ENCODE results near the gene SPRED2.

The SPRED2 gene

DNA sequence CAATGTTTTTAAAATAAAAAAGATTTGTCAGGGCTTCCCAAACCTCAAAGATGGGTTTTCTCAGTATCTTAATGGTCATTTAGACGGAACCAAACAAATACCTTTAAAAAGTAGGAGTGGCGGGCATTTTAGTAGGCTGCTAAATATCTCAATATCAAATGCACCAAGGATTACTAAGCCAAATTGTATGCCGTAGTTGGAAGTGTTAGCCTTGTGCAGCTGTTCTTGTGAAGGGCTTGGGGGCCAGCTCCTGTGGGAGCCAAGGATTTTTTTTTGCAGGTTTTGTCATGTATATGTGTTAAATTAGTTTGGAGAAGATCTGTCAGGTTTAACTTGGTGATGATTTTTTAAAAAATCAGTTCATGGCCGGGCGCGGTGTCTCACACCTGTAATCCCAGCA is 152.6 kb downstream of the SPRED2 start:
- 93% methylated on average over 3 of the region's 6 CpGs for WGBS (ENCODE audit: insufficient coverage)
- no peaks in the 10 kb centered on the region for H3K9me3 ChIP-seq (ENCODE audit: control extremely low read depth in 1 of 5, control insufficient read depth in 4 of 5, insufficient read depth in 2 of 5, low read depth in 1 of 5, low read length in 4 of 5)
- ChIA-PET CTCF (no interaction called here), POLR2A (no interaction called here)
- no peaks in the 10 kb centered on the region for H3K27me3 ChIP-seq (replicated peaks in 2 of 5; ENCODE audit: control insufficient read depth in 4 of 5, insufficient read depth in 5 of 5, low read length in 4 of 5)
- no peak for DNase-seq
- peaks cover 5 to 9% (median 8%) of the 10 kb centered on the region in 4 experiments for H3K4me1 ChIP-seq (ENCODE audit: control extremely low read depth in 1 of 4, control insufficient read depth in 4 of 4, insufficient read depth in 4 of 4, low read length in 3 of 4)
- no peak overlapping the region for H3K27ac ChIP-seq (ENCODE audit: insufficient read depth in 1 of 2, low read depth in 1 of 2, low read length in 2 of 2, poor library complexity in 1 of 2, severe bottlenecking in 2 of 2)
- H3K4me3 ChIP-seq (ENCODE audit: control insufficient read depth in 1 of 7, extremely low read depth in 1 of 7, insufficient read depth in 4 of 7, low read depth in 2 of 7, low read length in 6 of 7): no peak overlapping the region
- no peaks in the 10 kb centered on the region for H3K36me3 ChIP-seq (ENCODE audit: control insufficient read depth in 4 of 4, insufficient read depth in 4 of 4, low read length in 3 of 4)

DNA sequence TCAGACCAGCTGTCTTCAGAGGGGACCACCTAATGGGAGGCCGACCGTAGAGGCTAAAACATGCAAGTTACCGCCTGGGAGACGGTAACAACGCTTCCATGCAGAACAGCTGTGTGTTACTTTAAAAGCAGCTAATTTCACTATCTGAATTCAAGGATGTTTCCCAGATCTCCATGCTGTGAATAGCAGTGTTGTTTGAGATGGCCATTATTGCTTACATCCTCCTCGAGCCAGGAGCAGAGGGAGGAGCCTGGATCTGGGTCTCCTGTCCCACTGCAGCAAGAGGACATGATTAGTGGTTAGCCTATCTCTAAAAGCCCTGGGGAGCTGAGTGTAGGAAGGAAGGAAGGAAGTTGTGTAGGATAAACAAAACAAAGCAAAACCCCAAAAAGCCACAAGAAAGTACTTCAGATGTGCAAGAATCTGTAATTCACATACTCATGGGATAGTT is 153.8 kb downstream of the SPRED2 start:
- POLR2A ChIA-PET: no interaction called here
- CTCF ChIA-PET: interaction anchor here (0.9 to 1.3 kb wide), 4 partner anchors 15 to 283 kb away, joined by 3 read pairs; no protein-coding TSS in a partner anchor
- H3K36me3 ChIP-seq (ENCODE audit: control insufficient read depth in 4 of 4, insufficient read depth in 4 of 4, low read length in 3 of 4): no peaks in the 10 kb centered on the region
- DNase-seq: peak in 2 of 3 donors; percentile 19
- no peak overlapping the region for H3K4me3 ChIP-seq (ENCODE audit: control insufficient read depth in 1 of 7, extremely low read depth in 1 of 7, insufficient read depth in 4 of 7, low read depth in 2 of 7, low read length in 6 of 7)
- H3K4me1 ChIP-seq (ENCODE audit: control extremely low read depth in 1 of 4, control insufficient read depth in 4 of 4, insufficient read depth in 4 of 4, low read length in 3 of 4): peaks cover 5 to 9% (median 8%) of the 10 kb centered on the region in 4 experiments
- no peak overlapping the region for H3K27ac ChIP-seq (ENCODE audit: insufficient read depth in 1 of 2, low read depth in 1 of 2, low read length in 2 of 2, poor library complexity in 1 of 2, severe bottlenecking in 2 of 2)
- H3K9me3 ChIP-seq (ENCODE audit: control extremely low read depth in 1 of 5, control insufficient read depth in 4 of 5, insufficient read depth in 2 of 5, low read depth in 1 of 5, low read length in 4 of 5): no peaks in the 10 kb centered on the region
- WGBS (ENCODE audit: insufficient coverage): 81% methylated on average over 5 of the region's 6 CpGs
- H3K27me3 ChIP-seq (replicated peaks in 2 of 5; ENCODE audit: control insufficient read depth in 4 of 5, insufficient read depth in 5 of 5, low read length in 4 of 5): no peaks in the 10 kb centered on the region

DNA sequence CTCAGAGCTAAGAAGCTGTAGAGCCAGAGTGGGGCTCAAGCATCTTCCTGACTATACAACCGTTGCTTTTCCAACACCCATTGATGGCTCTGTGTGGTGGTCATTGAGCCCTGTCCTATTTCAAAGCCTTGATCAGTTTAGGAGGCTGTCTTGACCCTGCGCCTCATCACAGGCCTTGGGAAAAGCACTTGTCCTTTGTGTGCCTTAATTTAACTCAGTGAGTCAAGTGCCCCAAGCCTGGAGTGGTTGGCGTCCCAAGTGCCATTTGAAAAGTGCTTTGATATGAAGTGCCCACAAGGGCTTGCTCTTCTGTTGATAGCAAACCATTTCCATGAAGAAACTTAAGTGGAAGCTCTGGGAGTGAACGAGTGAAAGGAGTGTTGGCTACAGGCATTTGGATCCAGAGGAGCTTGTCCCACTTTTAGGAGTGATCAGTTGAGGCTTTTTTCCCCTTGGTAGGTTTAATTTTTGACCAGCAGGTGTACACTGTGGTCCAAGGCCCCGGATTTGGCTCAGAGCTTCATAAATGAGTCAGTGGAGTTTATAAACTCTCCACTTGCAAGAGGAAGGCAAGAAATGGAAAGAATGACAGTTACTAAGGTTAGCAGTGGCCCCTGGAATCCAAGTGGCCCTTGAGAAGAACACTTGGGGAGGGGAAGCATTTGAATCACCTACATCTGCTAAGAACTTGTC is 154.5 kb downstream of the SPRED2 start:
- H3K9me3 ChIP-seq (ENCODE audit: control extremely low read depth in 1 of 5, control insufficient read depth in 4 of 5, insufficient read depth in 2 of 5, low read depth in 1 of 5, low read length in 4 of 5): no peaks in the 10 kb centered on the region
- DNase-seq: no peak
- no peaks in the 10 kb centered on the region for H3K27me3 ChIP-seq (replicated peaks in 2 of 5; ENCODE audit: control insufficient read depth in 4 of 5, insufficient read depth in 5 of 5, low read length in 4 of 5)
- ChIA-PET CTCF (interaction anchor here (1.1 to 1.3 kb wide), 3 partner anchors 14 to 284 kb away, joined by 3 read pairs; no protein-coding TSS in a partner anchor), POLR2A (no interaction called here)
- H3K4me3 ChIP-seq (ENCODE audit: control insufficient read depth in 1 of 7, extremely low read depth in 1 of 7, insufficient read depth in 4 of 7, low read depth in 2 of 7, low read length in 6 of 7): no peak overlapping the region
- H3K27ac ChIP-seq (ENCODE audit: insufficient read depth in 1 of 2, low read depth in 1 of 2, low read length in 2 of 2, poor library complexity in 1 of 2, severe bottlenecking in 2 of 2): no peak overlapping the region
- H3K4me1 ChIP-seq (ENCODE audit: control extremely low read depth in 1 of 4, control insufficient read depth in 4 of 4, insufficient read depth in 4 of 4, low read length in 3 of 4): peaks cover 5 to 9% (median 8%) of the 10 kb centered on the region in 4 experiments
- peaks cover under 1 to 3% (median 2%) of the 10 kb centered on the region in 4 experiments for H3K36me3 ChIP-seq (ENCODE audit: control insufficient read depth in 4 of 4, insufficient read depth in 4 of 4, low read length in 3 of 4)
- WGBS (ENCODE audit: insufficient coverage): 94% methylated on average over 5 of the region's 5 CpGs

DNA sequence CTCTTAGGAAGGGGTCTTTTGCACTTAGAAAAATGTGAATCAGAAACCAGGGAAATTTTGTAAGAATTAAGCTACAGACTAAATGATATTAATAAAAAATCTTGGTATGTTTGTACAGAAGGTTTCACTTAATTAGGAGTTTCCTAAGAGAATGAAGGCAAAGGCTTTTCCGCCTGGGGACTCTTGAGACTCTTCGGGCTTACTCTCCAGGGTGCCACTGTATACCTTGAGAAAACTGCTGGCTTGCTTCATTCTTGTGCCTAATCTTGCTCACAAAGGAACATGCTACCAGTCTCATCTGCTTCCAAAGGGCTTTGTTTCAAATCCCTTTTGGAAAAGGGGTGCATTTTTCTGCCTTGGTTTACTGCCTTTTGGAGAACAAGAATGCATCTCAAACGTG is 155.3 kb downstream of the SPRED2 start:
- peaks cover 5 to 9% (median 8%) of the 10 kb centered on the region in 4 experiments for H3K4me1 ChIP-seq (ENCODE audit: control extremely low read depth in 1 of 4, control insufficient read depth in 4 of 4, insufficient read depth in 4 of 4, low read length in 3 of 4)
- H3K9me3 ChIP-seq (ENCODE audit: control extremely low read depth in 1 of 5, control insufficient read depth in 4 of 5, insufficient read depth in 2 of 5, low read depth in 1 of 5, low read length in 4 of 5): no peaks in the 10 kb centered on the region
- CTCF ChIA-PET: interaction anchor here (0.7 to 1.6 kb wide), 5 partner anchors 8 to 285 kb away, joined by 3 to 4 read pairs (median 3); no protein-coding TSS in a partner anchor
- 93% methylated on average over 3 of the region's 3 CpGs for WGBS (ENCODE audit: insufficient coverage)
- POLR2A ChIA-PET: no interaction called here
- DNase-seq: no peak
- H3K4me3 ChIP-seq (ENCODE audit: control insufficient read depth in 1 of 7, extremely low read depth in 1 of 7, insufficient read depth in 4 of 7, low read depth in 2 of 7, low read length in 6 of 7): no peak overlapping the region
- H3K36me3 ChIP-seq (ENCODE audit: control insufficient read depth in 4 of 4, insufficient read depth in 4 of 4, low read length in 3 of 4): peaks cover 6 to 10% (median 8%) of the 10 kb centered on the region in 4 experiments
- no peaks in the 10 kb centered on the region for H3K27me3 ChIP-seq (replicated peaks in 2 of 5; ENCODE audit: control insufficient read depth in 4 of 5, insufficient read depth in 5 of 5, low read length in 4 of 5)
- no peak overlapping the region for H3K27ac ChIP-seq (ENCODE audit: insufficient read depth in 1 of 2, low read depth in 1 of 2, low read length in 2 of 2, poor library complexity in 1 of 2, severe bottlenecking in 2 of 2)

DNA sequence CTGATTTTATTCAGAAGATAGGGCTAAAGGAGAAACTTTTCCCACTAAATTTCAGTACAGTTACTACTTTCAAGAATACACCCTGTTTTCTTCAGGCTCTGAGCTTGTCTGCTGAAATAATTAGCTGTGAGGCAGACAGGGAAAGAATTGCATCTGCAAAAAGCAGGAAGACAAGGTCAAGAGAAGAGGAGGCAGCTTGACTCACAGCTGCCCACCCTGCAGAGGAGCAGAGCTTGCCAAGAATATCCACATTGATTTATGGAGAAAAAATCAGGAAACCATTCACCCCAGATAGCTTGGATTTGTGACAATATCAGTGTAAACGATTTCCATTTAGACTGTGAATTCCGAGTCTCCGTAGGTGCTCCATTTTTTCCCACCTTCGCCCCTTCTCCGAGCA is 155.8 kb downstream of the SPRED2 start:
- no peaks in the 10 kb centered on the region for H3K27me3 ChIP-seq (replicated peaks in 2 of 5; ENCODE audit: control insufficient read depth in 4 of 5, insufficient read depth in 5 of 5, low read length in 4 of 5)
- CTCF ChIA-PET: interaction anchor here (0.7 to 1.6 kb wide), 4 partner anchors 8 to 104 kb away, joined by 3 to 4 read pairs (median 3); no protein-coding TSS in a partner anchor
- POLR2A ChIA-PET: interaction anchor here (0.5 kb wide), 1 partner anchor 110 kb away, joined by 3 read pairs; no protein-coding TSS in a partner anchor
- peaks cover 7 to 14% (median 9%) of the 10 kb centered on the region in 4 experiments for H3K36me3 ChIP-seq (ENCODE audit: control insufficient read depth in 4 of 4, insufficient read depth in 4 of 4, low read length in 3 of 4)
- H3K9me3 ChIP-seq (ENCODE audit: control extremely low read depth in 1 of 5, control insufficient read depth in 4 of 5, insufficient read depth in 2 of 5, low read depth in 1 of 5, low read length in 4 of 5): no peaks in the 10 kb centered on the region
- H3K4me1 ChIP-seq (ENCODE audit: control extremely low read depth in 1 of 4, control insufficient read depth in 4 of 4, insufficient read depth in 4 of 4, low read length in 3 of 4): peaks cover 5 to 9% (median 8%) of the 10 kb centered on the region in 4 experiments
- DNase-seq: no peak
- no peak overlapping the region for H3K4me3 ChIP-seq (ENCODE audit: control insufficient read depth in 1 of 7, extremely low read depth in 1 of 7, insufficient read depth in 4 of 7, low read depth in 2 of 7, low read length in 6 of 7)
- WGBS (ENCODE audit: insufficient coverage): 92% methylated on average over 5 of the region's 5 CpGs
- no peak overlapping the region for H3K27ac ChIP-seq (ENCODE audit: insufficient read depth in 1 of 2, low read depth in 1 of 2, low read length in 2 of 2, poor library complexity in 1 of 2, severe bottlenecking in 2 of 2)

DNA sequence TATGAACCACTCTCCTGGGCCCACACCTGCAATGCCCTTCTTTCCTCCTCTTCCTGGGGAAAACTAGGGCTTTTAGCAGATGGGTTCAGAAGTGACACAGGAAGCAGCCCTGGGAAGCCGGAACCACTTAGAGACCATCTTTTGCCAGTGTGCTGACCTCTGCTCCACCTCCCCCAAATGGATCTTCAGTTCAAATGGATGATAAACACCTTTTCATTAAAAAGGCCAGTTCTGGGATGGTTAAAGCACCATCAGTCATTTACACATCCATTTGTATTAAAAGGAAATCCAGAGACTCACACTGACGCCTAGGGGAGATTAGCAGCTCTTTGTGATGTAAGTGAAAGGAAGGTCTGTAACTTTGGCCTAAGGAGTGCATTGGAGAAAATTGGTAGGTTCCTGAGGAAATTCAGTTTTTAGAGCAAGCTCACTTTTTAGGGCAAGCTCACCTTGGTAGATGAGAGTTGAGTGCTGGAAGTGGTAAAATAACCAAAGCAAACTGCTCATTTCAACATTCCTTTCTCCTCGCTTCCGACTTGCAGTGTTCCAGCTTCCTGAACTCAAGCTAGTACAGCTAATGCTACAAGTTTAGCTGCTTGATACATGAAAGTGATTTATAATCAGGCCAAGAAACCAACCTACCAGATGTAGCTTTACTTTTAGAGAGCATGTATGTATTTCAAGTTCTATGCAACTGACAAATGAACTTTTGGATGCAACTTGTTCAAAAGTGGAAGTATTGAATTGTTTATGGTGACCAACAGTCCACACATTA is 157.1 kb downstream of the SPRED2 start:
- POLR2A ChIA-PET: no interaction called here
- Histone ChIP-seq H3K27me3 (replicated peaks in 2 of 5; ENCODE audit: control insufficient read depth in 4 of 5, insufficient read depth in 5 of 5, low read length in 4 of 5) (no peaks in the 10 kb centered on the region), H3K36me3 (ENCODE audit: control insufficient read depth in 4 of 4, insufficient read depth in 4 of 4, low read length in 3 of 4) (peaks cover 7 to 18% (median 10%) of the 10 kb centered on the region in 4 experiments), H3K27ac (ENCODE audit: insufficient read depth in 1 of 2, low read depth in 1 of 2, low read length in 2 of 2, poor library complexity in 1 of 2, severe bottlenecking in 2 of 2) (no peak overlapping the region), H3K4me1 (ENCODE audit: control extremely low read depth in 1 of 4, control insufficient read depth in 4 of 4, insufficient read depth in 4 of 4, low read length in 3 of 4) (peaks cover 5 to 9% (median 8%) of the 10 kb centered on the region in 4 experiments), H3K9me3 (ENCODE audit: control extremely low read depth in 1 of 5, control insufficient read depth in 4 of 5, insufficient read depth in 2 of 5, low read depth in 1 of 5, low read length in 4 of 5) (no peaks in the 10 kb centered on the region), H3K4me3 (ENCODE audit: control insufficient read depth in 1 of 7, extremely low read depth in 1 of 7, insufficient read depth in 4 of 7, low read depth in 2 of 7, low read length in 6 of 7) (no peak overlapping the region)
- no peak for DNase-seq
- WGBS (ENCODE audit: insufficient coverage): 100% methylated on average over 1 of the region's 4 CpGs
- CTCF ChIA-PET: interaction anchor here (0.9 to 1.4 kb wide), 2 partner anchors 12 to 157 kb away, joined by 3 to 4 read pairs; partner anchors contain the start of gene SPRED2

Measured in common myeloid progenitor, CD34-positive (primary cell).